Osteoblast (primary cell): ENCODE data around the gene TLE5. TPM values are rescaled to one million over a fixed set of nuclear protein-coding genes. Genes with fewer than 3 reads are reported as not detected.

ENCODE experiments used
- DNase-seq: peaks from one replicate; pipeline ENCODE4 v3.0.0; 2011; ENCODE audit warnings: low spot score, mixed read lengths; ENCODE audit not compliant: insufficient read length; ENCODE audit errors: missing footprints
- H2AFZ ChIP-seq: 2 replicates; pipeline ENCODE4 v1.6.0; 2011; ENCODE audit warnings: mild to moderate bottlenecking, low read length
- H3K27ac ChIP-seq: 2 replicates; pipeline ENCODE4 v1.5.1; 2011; ENCODE audit warnings: mild to moderate bottlenecking, low read depth, low read length, moderate library complexity
- H3K27me3 ChIP-seq: 2 replicates; pipeline ENCODE4 v1.6.0; 2012; ENCODE audit warnings: mild to moderate bottlenecking, control low read depth, inconsistent platforms, low read length, moderate library complexity; ENCODE audit not compliant: insufficient read depth
- H3K36me3 ChIP-seq: 2 replicates; pipeline ENCODE4 v1.5.1; 2011; ENCODE audit warnings: mild to moderate bottlenecking, low read length, control low read depth, moderate library complexity; ENCODE audit not compliant: insufficient read depth
- H3K4me1 ChIP-seq: 2 replicates; pipeline ENCODE4 v1.5.1; 2011; ENCODE audit warnings: mild to moderate bottlenecking, low read length, control low read depth, moderate library complexity; ENCODE audit not compliant: insufficient read depth
- H3K4me2 ChIP-seq: 2 replicates; pipeline ENCODE4 v1.6.0; 2011; ENCODE audit warnings: mild to moderate bottlenecking, low read length; ENCODE audit not compliant: insufficient read depth
- H3K4me3 ChIP-seq: fragments of 200-600 bp; sonication (generic); 3 replicates; pipeline ENCODE4 v1.5.1; 2012; ENCODE audit warnings: mild to moderate bottlenecking, low read length, inconsistent platforms; ENCODE audit not compliant: insufficient read depth
- H3K79me2 ChIP-seq: 2 replicates; pipeline ENCODE4 v1.6.0; 2012; ENCODE audit warnings: mild to moderate bottlenecking, low read length, control low read depth, inconsistent platforms; ENCODE audit not compliant: insufficient read depth
- H3K9me3 ChIP-seq: 2 replicates; pipeline ENCODE4 v1.5.1; 2011; ENCODE audit warnings: low read depth, low read length, control low read depth
- H4K20me1 ChIP-seq: 2 replicates; pipeline ENCODE4 v1.6.0; 2012; ENCODE audit warnings: mild to moderate bottlenecking, low read length, control low read depth; ENCODE audit not compliant: insufficient read depth
- CTCF ChIP-seq: IDR thresholded peaks from 2 replicates; pipeline ENCODE4 v1.5.1; 2011; ENCODE audit warnings: mild to moderate bottlenecking, low read depth, low read length, moderate library complexity; ENCODE audit errors: extremely low read depth
- total RNA-seq: library from RNA; depleted of rRNA; stranded (reverse); fragments of >200 nt; gene quantifications from 2 replicates; pipeline ENCODE4 v1.2.3, GENCODE V29; 2012

TLE5 gene
- total RNA-seq, 1 donor: 211 TPM

GRCh38 chr19:3036119-3036976 lies 25.9 kb downstream of the TLE5 start:
- no peaks in the 10 kb centered on the region for H3K9me3 ChIP-seq
- peak overlapping the region; percentile 97 for H3K4me2 ChIP-seq
- H3K4me1 ChIP-seq: peaks cover 18% of the 10 kb centered on the region
- no peak for TF ChIP-seq CTCF
- no peaks in the 10 kb centered on the region for H4K20me1 ChIP-seq
- H3K4me3 ChIP-seq: peak overlapping the region; percentile 76
- no peaks in the 10 kb centered on the region for H3K79me2 ChIP-seq
- H3K27me3 ChIP-seq: peaks cover 15% of the 10 kb centered on the region
- peak; percentile 98 for DNase-seq
- peak overlapping the region; percentile 70 for H3K27ac ChIP-seq
- H3K36me3 ChIP-seq: no peaks in the 10 kb centered on the region
- peak overlapping the region; percentile 96 for H2AFZ ChIP-seq

- Histone ChIP-seq H3K27ac (peak overlapping the region; percentile 70), H3K4me1 (peaks cover 18% of the 10 kb centered on the region), H3K27me3 (peaks cover 21% of the 10 kb centered on the region), H4K20me1 (no peaks in the 10 kb centered on the region), H3K4me3 (peak overlapping the region; percentile 76), H3K4me2 (peak overlapping the region; percentile 97), H2AFZ (peak overlapping the region; percentile 96), H3K9me3 (no peaks in the 10 kb centered on the region), H3K79me2 (no peaks in the 10 kb centered on the region), H3K36me3 (no peaks in the 10 kb centered on the region)
- no peak for TF ChIP-seq CTCF
- DNase-seq: peak; percentile 100
Measured at GRCh38 chr19:3035542-3036118, 26.7 kb downstream of the TLE5 start.

- Histone ChIP-seq H3K36me3 (no peaks in the 10 kb centered on the region), H3K4me2 (peak overlapping the region; percentile 97), H3K4me3 (peak overlapping the region; percentile 76), H2AFZ (peak overlapping the region; percentile 96), H4K20me1 (no peaks in the 10 kb centered on the region), H3K27ac (peak overlapping the region; percentile 70), H3K79me2 (no peaks in the 10 kb centered on the region), H3K9me3 (no peaks in the 10 kb centered on the region), H3K4me1 (peaks cover 16% of the 10 kb centered on the region), H3K27me3 (peaks cover 28% of the 10 kb centered on the region)
- peak; percentile 92 for DNase-seq
- no peak for TF ChIP-seq CTCF
Measured at GRCh38 chr19:3034656-3035541, 27.4 kb downstream of the TLE5 start.
